Endodermal cell (in vitro differentiated cells): ENCODE data around the gene ZNF462. TPM values are rescaled to one million over a fixed set of nuclear protein-coding genes. Genes with fewer than 3 reads are reported as not detected.

ENCODE experiments used
- DNase-seq: peaks from one replicate; pipeline ENCODE4 v3.0.0-alpha.2; 2017
- H3K27ac ChIP-seq: 2 replicates; pipeline ENCODE4 v1.5.1; 2013; ENCODE audit warnings: mild to moderate bottlenecking, low read depth, low read length, moderate library complexity
- H3K27me3 ChIP-seq: 2 replicates; pipeline ENCODE4 v1.6.1; 2013; ENCODE audit warnings: mild to moderate bottlenecking, low read length, moderate library complexity; ENCODE audit not compliant: insufficient read depth, control insufficient read depth, poor library complexity, severe bottlenecking
- H3K36me3 ChIP-seq: 2 replicates; pipeline ENCODE4 v1.7.0; 2013; ENCODE audit warnings: mild to moderate bottlenecking, low read length, moderate library complexity; ENCODE audit not compliant: control insufficient read depth, insufficient read depth
- H3K4me1 ChIP-seq: one replicate; pipeline ENCODE4 v1.7.0; 2013; ENCODE audit warnings: low read length; ENCODE audit not compliant: control insufficient read depth, insufficient read depth
- H3K4me3 ChIP-seq: 2 replicates; pipeline ENCODE4 v1.5.1; 2013; ENCODE audit warnings: mild to moderate bottlenecking, low read length, moderate library complexity
- H3K9ac ChIP-seq: 2 replicates; pipeline ENCODE4 v1.6.1; 2013; ENCODE audit warnings: mild to moderate bottlenecking, low read length, moderate library complexity; ENCODE audit not compliant: poor library complexity, severe bottlenecking; ENCODE audit errors: extremely low read depth
- H3K9me3 ChIP-seq: 2 replicates; pipeline ENCODE4 v1.6.1; 2013; ENCODE audit warnings: mild to moderate bottlenecking, low read length, moderate library complexity; ENCODE audit not compliant: control insufficient read depth
- H3K27ac Mint-ChIP-seq: 2 replicates; pipeline ENCODE4 v1.8.0; 2020; ENCODE audit warnings: mixed read lengths
- H3K27me3 Mint-ChIP-seq: 2 replicates; pipeline ENCODE4 v1.8.0; 2021; ENCODE audit warnings: mild to moderate bottlenecking, mixed read lengths; ENCODE audit not compliant: insufficient read depth
- H3K36me3 Mint-ChIP-seq: 2 replicates; pipeline ENCODE4 v1.8.0; 2020; ENCODE audit warnings: low read depth, mixed read lengths
- H3K4me1 Mint-ChIP-seq: 2 replicates; pipeline ENCODE4 v1.8.0; 2020; ENCODE audit warnings: mixed read lengths
- H3K4me3 Mint-ChIP-seq: 2 replicates; pipeline ENCODE4 v1.8.0; 2020; ENCODE audit warnings: mild to moderate bottlenecking, moderate library complexity, mixed read lengths
- H3K9me3 Mint-ChIP-seq: 2 replicates; pipeline ENCODE4 v1.8.0; 2020; ENCODE audit warnings: mild to moderate bottlenecking, mixed read lengths
- CTCF ChIP-seq: fragments of 200-600 bp; sonication (generic); conservative IDR thresholded peaks from 2 replicates; pipeline ENCODE4 v1.5.0; 2021; ENCODE audit warnings: antibody characterized with exemption, mild to moderate bottlenecking
- WGBS, 2 experiments: methylation state at CpG; one replicate each; pipeline versions ENCODE4 v1.1.5 to v1.1.7; 2013; ENCODE audit warnings: missing lambda C conversion rate in 2 of 2, mixed read lengths in 1 of 2; ENCODE audit not compliant: insufficient coverage in 1 of 2, insufficient read length in 1 of 2; 5-methylcytosine and 5-hydroxymethylcytosine counted together
- total RNA-seq, 2 donors: library from RNA; stranded (reverse); fragmentation: NEBNext Ultra II Directional in 1 of 2; extraction: Animal tissue kit (Norgen Biotek cat#: 25700) in 1 of 2; gene quantifications; 2 replicates in 1 of 2; 3 replicates in 1 of 2; pipeline ENCODE4 v1.2.1, GENCODE V29; 2021

Gene ZNF462
- total RNA-seq, 2 donors from 2014 or later, result 68.2 to 88.4 TPM

- Histone ChIP-seq H3K4me1 (peaks cover 25% of the 10 kb centered on the region), H3K4me3 (peak overlapping the region; percentile 13), H3K27ac (peak overlapping the region; percentile 27), H3K27me3 (no peaks in the 10 kb centered on the region), H3K36me3 (no peaks in the 10 kb centered on the region), H3K9ac (no peak overlapping the region), H3K9me3 (no peaks in the 10 kb centered on the region)
- 0 to 64% methylated on average over 1 of the region's 1 CpG for WGBS, 2 experiments
- TF ChIP-seq CTCF, result no peak
- DNase-seq, result no peak
- Mint-ChIP-seq H3K27me3 (no peaks in the 10 kb centered on the region), H3K4me1 (peaks cover 64% of the 10 kb centered on the region), H3K36me3 (no peaks in the 10 kb centered on the region), H3K4me3 (peak overlapping the region; percentile 7), H3K27ac (peak overlapping the region; percentile 87), H3K9me3 (no peaks in the 10 kb centered on the region)
Observed at GRCh38 chr9:106893088-106893487, 30.1 kb downstream of the ZNF462 start.

DNA sequence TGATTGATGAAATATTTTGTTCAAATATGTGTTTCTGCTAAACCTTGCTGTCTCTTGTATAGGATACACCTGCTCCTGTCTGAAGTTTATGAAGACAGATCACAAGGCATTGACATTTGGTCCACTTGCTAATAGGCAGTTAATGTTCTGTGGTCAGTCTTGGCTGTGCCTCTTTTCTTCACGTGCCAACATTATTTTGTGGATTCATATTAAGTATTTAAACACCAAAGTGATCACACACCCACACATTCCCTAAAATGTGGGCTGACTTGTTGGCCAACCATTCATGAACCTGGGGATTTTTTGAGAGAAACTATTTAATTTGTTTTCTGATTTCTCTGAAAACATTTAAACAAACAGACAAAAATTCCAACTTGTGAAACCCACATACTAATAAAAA lies 33.7 kb downstream of the ZNF462 start:
- Histone ChIP-seq H3K4me3 (no peak overlapping the region), H3K4me1 (peaks cover 17% of the 10 kb centered on the region), H3K36me3 (no peaks in the 10 kb centered on the region), H3K27ac (no peak overlapping the region), H3K9me3 (peaks cover 19% of the 10 kb centered on the region), H3K27me3 (no peaks in the 10 kb centered on the region), H3K9ac (no peak overlapping the region)
- no peak for TF ChIP-seq CTCF
- Mint-ChIP-seq H3K4me1 (peaks cover 34% of the 10 kb centered on the region), H3K27me3 (no peaks in the 10 kb centered on the region), H3K4me3 (no peak overlapping the region), H3K9me3 (peaks cover 24% of the 10 kb centered on the region), H3K36me3 (peaks cover 22% of the 10 kb centered on the region), H3K27ac (no peak overlapping the region)
- WGBS, 2 experiments, result 100% methylated on average over 1 of the region's 1 CpG; no CpG with 5 or more reads in 1 of the 2 experiments
- no peak for DNase-seq

DNA sequence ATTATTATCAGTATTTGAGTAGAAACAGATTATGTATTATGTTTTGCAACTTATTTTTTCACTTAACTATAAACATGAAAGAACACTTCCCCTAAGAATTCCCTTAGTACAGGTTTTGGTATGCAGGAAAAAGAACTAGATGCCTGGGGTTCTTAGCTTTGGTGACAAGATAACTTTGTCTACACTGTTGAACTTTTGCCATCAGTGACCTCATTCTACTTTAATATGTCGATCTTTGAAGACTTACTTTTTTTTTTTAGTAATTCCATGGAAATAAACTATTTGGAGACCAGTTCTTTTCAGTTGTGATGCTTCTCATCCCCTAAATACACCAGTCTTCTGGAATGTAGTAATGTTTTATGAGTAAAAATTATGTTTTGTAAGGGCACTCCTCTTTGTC lies 34.3 kb downstream of the ZNF462 start:
- Histone ChIP-seq H3K4me3 (no peak overlapping the region), H3K27ac (no peak overlapping the region), H3K9ac (no peak overlapping the region), H3K27me3 (no peaks in the 10 kb centered on the region), H3K9me3 (peaks cover 23% of the 10 kb centered on the region), H3K4me1 (peaks cover 14% of the 10 kb centered on the region), H3K36me3 (no peaks in the 10 kb centered on the region)
- no peak for TF ChIP-seq CTCF
- Mint-ChIP-seq H3K4me3 (no peak overlapping the region), H3K9me3 (peaks cover 28% of the 10 kb centered on the region), H3K4me1 (peaks cover 32% of the 10 kb centered on the region), H3K36me3 (peaks cover 27% of the 10 kb centered on the region), H3K27ac (no peak overlapping the region), H3K27me3 (no peaks in the 10 kb centered on the region)
- no peak for DNase-seq
- WGBS, 2 experiments, result 71% methylated on average over 1 of the region's 1 CpG; no CpG with 5 or more reads in 1 of the 2 experiments
